ENCODE measurements around the gene RALGPS2.

GRCh38 chr1:178928041-178928440 lies 203.0 kb downstream of the RALGPS2 start:
- TF ChIP-seq EZH2 (IDR thresholded peaks at IDR 0.05; ENCODE audit: low read depth, low read length, severe bottlenecking) (no peak), JUND (IDR thresholded peaks at IDR 0.05; ENCODE audit: low read length) (no peak), CTCF (IDR thresholded peaks at IDR 0.05; ENCODE audit: control extremely low read depth in 1 of 3, insufficient read depth in 1 of 3, low read depth in 1 of 3, low read length in 3 of 3) (no peak), POLR2A (IDR thresholded peaks at IDR 0.05; ENCODE audit: control extremely low read depth in 1 of 2, low read depth in 2 of 2, low read length in 2 of 2) (no peak), GTF2F1 (IDR thresholded peaks at IDR 0.05; ENCODE audit: borderline replicate concordance, low read depth, low read length) (no peak), CEBPB (IDR thresholded peaks at IDR 0.05; ENCODE audit: low read depth, low read length) (no peak), HDAC6 (IDR thresholded peaks at IDR 0.05; ENCODE audit: low read depth, low read length) (no peak), SP2 (IDR thresholded peaks at IDR 0.05; ENCODE audit: low read length) (no peak), SUZ12 (IDR thresholded peaks at IDR 0.05; ENCODE audit: low read length) (no peak)
- TF ChIP-seq, protein P1, sequence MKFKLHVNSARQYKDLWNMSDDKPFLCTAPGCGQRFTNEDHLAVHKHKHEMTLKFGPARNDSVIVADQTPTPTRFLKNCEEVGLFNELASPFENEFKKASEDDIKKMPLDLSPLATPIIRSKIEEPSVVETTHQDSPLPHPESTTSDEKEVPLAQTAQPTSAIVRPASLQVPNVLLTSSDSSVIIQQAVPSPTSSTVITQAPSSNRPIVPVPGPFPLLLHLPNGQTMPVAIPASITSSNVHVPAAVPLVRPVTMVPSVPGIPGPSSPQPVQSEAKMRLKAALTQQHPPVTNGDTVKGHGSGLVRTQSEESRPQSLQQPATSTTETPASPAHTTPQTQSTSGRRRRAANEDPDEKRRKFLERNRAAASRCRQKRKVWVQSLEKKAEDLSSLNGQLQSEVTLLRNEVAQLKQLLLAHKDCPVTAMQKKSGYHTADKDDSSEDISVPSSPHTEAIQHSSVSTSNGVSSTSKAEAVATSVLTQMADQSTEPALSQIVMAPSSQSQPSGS (IDR thresholded peaks at IDR 0.05; ENCODE audit: low read length) = no peak
